B cell (primary cell): ENCODE results near the gene PCDHA10. TPM values are rescaled to one million over a fixed set of nuclear protein-coding genes. Genes with fewer than 3 reads are reported as not detected.

Experiments
- ATAC-seq: fragments of 200-7000 bp; cut with Tn5 transposase; one replicate; pipeline ENCODE4 v1.10.0; 2021; ENCODE audit warnings: low read depth, mild to moderate bottlenecking, moderate number of reproducible peaks, moderate library complexity
- CTCF ChIA-PET: fragments of 350-600 bp; sonication (Branson Sonifier 250); formaldehyde crosslinking; loops from one replicate; lab custom pipeline; 2021; ENCODE audit warnings: antibody characterized with exemption, inconsistent platforms; lab: Charles Lee
- POLR2A ChIA-PET: fragments of 350-600 bp; sonication (Branson Sonifier 250); formaldehyde crosslinking; loops from one replicate; lab custom pipeline; 2021; ENCODE audit warnings: antibody characterized with exemption; lab: Charles Lee
- DNase-seq: peaks from one replicate; pipeline ENCODE4 v3.0.0; 2013
- H2AFZ ChIP-seq: 2 replicates; pipeline ENCODE4 v1.6.1; 2012; ENCODE audit warnings: mild to moderate bottlenecking, low read depth, low read length; ENCODE audit not compliant: insufficient read depth, poor library complexity, severe bottlenecking
- H3K27ac ChIP-seq, 2 donors: 1 replicate in 1 of 2; 2 replicates in 1 of 2; pipeline ENCODE4 v1.5.1; 2012 to 2013; ENCODE audit warnings: low read length in 2 of 2, mild to moderate bottlenecking in 2 of 2, moderate library complexity in 1 of 2
- H3K27me3 ChIP-seq, 4 experiments: fragments of 200-600 bp in 1 of 4; sonication (generic) in 1 of 4; replicated peaks in 1 of 4; 1 replicate in 2 of 4; 2 replicates in 2 of 4; pipeline versions ENCODE4 v1.6.1 to v1.7.0; 2013 to 2016; ENCODE audit warnings: low read length in 3 of 4, mild to moderate bottlenecking in 2 of 4, mixed read lengths in 1 of 4, moderate library complexity in 1 of 4; ENCODE audit not compliant: insufficient read depth in 4 of 4, control insufficient read depth in 3 of 4; ENCODE audit errors: control extremely low read depth in 1 of 4
- H3K36me3 ChIP-seq, 2 experiments: replicated peaks in 1 of 2; 1 replicate in 1 of 2; 2 replicates in 1 of 2; pipeline versions ENCODE4 v1.6.1 to v1.7.1; 2013; ENCODE audit warnings: low read length in 1 of 2; ENCODE audit not compliant: insufficient read depth in 2 of 2, control insufficient read depth in 1 of 2; ENCODE audit errors: control extremely low read depth in 1 of 2, extremely low read depth in 1 of 2
- H3K4me1 ChIP-seq, 2 donors: fragments of 200-600 bp in 1 of 2; sonication (generic) in 1 of 2; 1 replicate in 1 of 2; 2 replicates in 1 of 2; pipeline versions ENCODE4 v1.5.1 to v1.6.1; 2013 to 2017; ENCODE audit warnings: low read length in 2 of 2; ENCODE audit not compliant: control insufficient read depth in 2 of 2, insufficient read depth in 2 of 2
- H3K4me2 ChIP-seq: replicated peaks from 2 replicates; pipeline ENCODE3; 2012; ENCODE audit warnings: mild to moderate bottlenecking, low read depth, low read length; ENCODE audit not compliant: poor library complexity, severe bottlenecking
- H3K4me3 ChIP-seq, 5 experiments: fragments of 200-600 bp in 1 of 5; sonication (generic) in 1 of 5; 1 replicate in 3 of 5; 2 replicates in 2 of 5; pipeline versions ENCODE4 v1.5.1 to v1.7.0; 2011 to 2016; ENCODE audit warnings: low read length in 4 of 5, mild to moderate bottlenecking in 4 of 5, low read depth in 2 of 5, control low read depth in 1 of 5, moderate library complexity in 1 of 5; ENCODE audit not compliant: insufficient read depth in 1 of 5; ENCODE audit errors: control extremely low read depth in 1 of 5, extremely low read depth in 1 of 5
- H3K79me2 ChIP-seq: fragments of 200-600 bp; sonication (generic); one replicate; pipeline ENCODE4 v1.6.0; 2016; ENCODE audit warnings: low read length; ENCODE audit not compliant: control insufficient read depth, insufficient read depth
- H3K9ac ChIP-seq: fragments of 200-600 bp; sonication (generic); 2 replicates; pipeline ENCODE4 v1.6.1; 2017; ENCODE audit warnings: mild to moderate bottlenecking, low read length, moderate library complexity
- H3K9me3 ChIP-seq, 3 donors: one replicate each; pipeline versions ENCODE4 v1.6.1 to v1.7.1; 2013; ENCODE audit warnings: low read length in 2 of 3; ENCODE audit not compliant: control insufficient read depth in 2 of 3, insufficient read depth in 1 of 3; ENCODE audit errors: control extremely low read depth in 1 of 3
- H4K20me1 ChIP-seq: 2 replicates; pipeline ENCODE4 v1.6.0; 2012; ENCODE audit warnings: mild to moderate bottlenecking, low read length; ENCODE audit not compliant: insufficient read depth, control insufficient read depth, poor library complexity, severe bottlenecking
- H3K27ac Mint-ChIP-seq: one replicate; pipeline ENCODE4 v1.8.0; 2021; ENCODE audit warnings: mixed read lengths
- H3K27me3 Mint-ChIP-seq: one replicate; pipeline ENCODE4 v1.8.0; 2021; ENCODE audit warnings: mixed read lengths
- H3K4me1 Mint-ChIP-seq: one replicate; pipeline ENCODE4 v1.8.0; 2021; ENCODE audit warnings: mixed read lengths
- H3K4me3 Mint-ChIP-seq: one replicate; pipeline ENCODE4 v1.8.0; 2021; ENCODE audit warnings: mixed read lengths
- H3K9me3 Mint-ChIP-seq: one replicate; pipeline ENCODE4 v1.8.0; 2022; ENCODE audit warnings: mixed read lengths; ENCODE audit not compliant: insufficient read depth
- CTCF ChIP-seq: fragments of 200-600 bp; IDR thresholded peaks from one replicate; pipeline ENCODE4 v1.8.0; 2022; ENCODE audit warnings: antibody characterized with exemption, mild to moderate bottlenecking
- EZH2 ChIP-seq: IDR thresholded peaks from 2 replicates; pipeline ENCODE4 v1.6.1; 2012; ENCODE audit warnings: borderline replicate concordance, low read depth, mild to moderate bottlenecking, moderate library complexity, low read length; ENCODE audit not compliant: insufficient read depth, poor library complexity, severe bottlenecking
- WGBS: methylation state at CpG from one replicate; pipeline ENCODE4 v1.1.5; 2013; ENCODE audit warnings: missing lambda C conversion rate; ENCODE audit not compliant: insufficient coverage; 5-methylcytosine and 5-hydroxymethylcytosine counted together
- intact Hi-C: fragments of 100-400 bp; cut with micrococcal nuclease; formaldehyde crosslinking; loops from one replicate; pipeline ENCODE4 v1.10.0; 2022
- polyA plus RNA-seq: library from polyadenylated mRNA; depleted of rRNA; stranded (reverse); fragments of >200 nt; gene quantifications from 2 replicates; pipeline ENCODE4 v1.2.3, GENCODE V29; 2012
- total RNA-seq, 2 donors: library from RNA; stranded (reverse); fragments of 120-200 nt in 1 of 2; gene quantifications; 1 replicate in 1 of 2; 2 replicates in 1 of 2; pipeline versions ENCODE4 v1.2.3 to v1.2.4, GENCODE V29; 2013 to 2022

Gene PCDHA10
- total and polyA plus RNA-seq, 2 donors (not counting 1 experiment from before 2014, with no cell fraction given): not detected

DNA sequence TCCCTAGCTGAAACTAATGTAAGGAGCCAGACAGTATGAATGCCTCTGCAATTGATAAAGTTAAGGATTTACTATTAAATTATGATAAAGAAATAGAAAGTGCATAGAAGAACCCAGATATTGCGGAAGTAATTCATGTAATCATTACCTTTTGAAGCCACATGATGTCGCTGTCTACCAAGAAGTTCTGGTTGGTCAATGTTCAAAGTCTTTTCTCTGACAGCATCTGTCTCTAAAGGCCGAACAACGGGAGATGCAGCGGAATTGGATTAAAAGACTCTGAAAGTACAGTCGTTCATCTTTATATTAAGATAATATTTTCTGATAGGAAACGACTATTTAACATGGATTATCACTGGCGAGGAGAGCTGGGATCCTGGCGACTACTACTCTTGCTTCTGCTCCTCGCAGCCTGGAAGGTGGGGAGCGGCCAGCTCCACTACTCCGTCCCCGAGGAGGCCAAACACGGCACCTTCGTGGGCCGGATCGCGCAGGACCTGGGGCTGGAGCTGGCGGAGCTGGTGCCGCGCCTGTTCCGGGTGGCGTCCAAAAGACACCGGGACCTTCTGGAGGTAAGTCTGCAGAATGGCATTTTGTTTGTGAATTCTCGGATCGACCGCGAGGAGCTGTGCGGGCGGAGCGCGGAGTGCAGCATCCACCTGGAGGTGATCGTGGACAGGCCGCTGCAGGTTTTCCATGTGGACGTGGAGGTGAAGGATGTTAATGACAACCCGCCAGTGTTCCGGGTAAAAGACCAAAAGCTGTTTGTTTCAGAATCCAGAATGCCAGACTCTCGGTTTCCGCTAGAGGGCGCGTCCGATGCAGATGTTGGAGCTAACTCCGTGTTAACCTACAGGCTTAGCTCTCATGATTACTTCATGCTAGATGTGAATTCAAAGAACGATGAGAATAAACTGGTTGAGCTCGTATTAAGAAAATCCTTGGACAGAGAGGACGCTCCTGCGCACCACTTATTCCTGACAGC, 14.4 kb upstream of the PCDHA10 start, which contains the start of gene PCDHA8:
Gene PCDHA8, plus strand, starts transcription at position 210 of the 985 bp plus-strand sequence. Its CDS starts 135 bp downstream, at position 345.
- Histone ChIP-seq H3K9ac (no peak within 1 kb of the TSS), H3K79me2 (no peaks in the 10 kb centered on the region), H3K4me2 (no peak within 1 kb of the TSS), H2AFZ (no peak within 1 kb of the TSS), H3K4me1 (no peaks in the 10 kb centered on the region), H4K20me1 (no peaks in the 10 kb centered on the region), H3K27ac (no peak within 1 kb of the TSS), H3K36me3 (no peaks in the 10 kb centered on the region), H3K27me3 (peaks cover 0 to 7% (median 1%) of the 10 kb centered on the region in 4 experiments), H3K4me3 (no peak within 1 kb of the TSS), H3K9me3 (peaks cover 2 to 32% (median 11%) of the 10 kb centered on the region in 3 donors)
- H3K9me3 Mint-ChIP-seq: peaks cover 6% of the 10 kb centered on the region
- TF ChIP-seq CTCF (no peak), EZH2 (no peak)
- H3K4me1 Mint-ChIP-seq: no peaks in the 10 kb centered on the region
- DNase-seq (no peak), ATAC-seq (no peak)
- H3K27me3 Mint-ChIP-seq: peaks cover 12% of the 10 kb centered on the region
- no peak within 1 kb of the TSS for H3K4me3 Mint-ChIP-seq
- WGBS: 38% methylated on average over 27 of the region's 47 CpGs
- POLR2A ChIA-PET: no interaction called here
- H3K27ac Mint-ChIP-seq: no peak within 1 kb of the TSS
- intact Hi-C loops: loop anchor here (1.0 kb wide), 1 partner anchor 18 kb away; no protein-coding TSS in a partner anchor
- CTCF ChIA-PET: interaction anchor here (0.7 to 1.6 kb wide), 2 partner anchors 18 to 722 kb away, joined by 3 to 5 read pairs; no protein-coding TSS in a partner anchor
